Measurements from ENCODE around the gene USF3.

DNA sequence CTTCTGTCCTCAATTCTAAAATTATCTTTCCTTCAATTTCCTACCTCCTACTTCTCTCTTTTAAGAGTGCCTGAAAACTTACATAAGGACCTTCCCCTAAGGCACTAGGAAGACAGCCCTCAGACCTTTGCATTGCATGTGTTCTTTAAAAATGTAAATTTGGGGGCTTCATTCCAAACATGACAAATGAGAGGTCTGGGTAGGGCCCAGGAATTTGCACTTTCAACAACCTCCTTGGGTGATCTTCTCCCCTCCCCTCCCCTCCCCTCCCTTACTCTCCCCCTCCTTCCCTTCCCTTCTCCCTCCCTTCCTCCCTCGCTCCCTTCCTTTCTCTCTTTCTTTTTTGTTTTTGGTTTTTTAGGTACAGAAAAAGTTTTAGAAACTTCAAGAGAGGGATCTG lies 18.7 kb downstream of the USF3 start:
- TF ChIP-seq CTCF (conservative IDR thresholded peaks at IDR 0.05; ENCODE audit: low read length) = no peak
- TF ChIP-seq EZH2phosphoT487 (IDR thresholded peaks at IDR 0.05; ENCODE audit: borderline replicate concordance, low read depth, low read length) = no peak

Measured in OCI-LY7 (cell line).